Fibroblast of the aortic adventitia (primary cell): ENCODE results near the gene GTPBP3. TPM values are rescaled to one million over a fixed set of nuclear protein-coding genes. Genes with fewer than 3 reads are reported as not detected.
A peak's percentile ranks its signal among the peaks of the same experiment; 100 is the strongest.

Source experiments
- DNase-seq: peaks from one replicate; pipeline ENCODE4 v3.0.0-alpha.2; 2010; ENCODE audit warnings: low read depth
- H3K4me3 ChIP-seq: 2 replicates; pipeline ENCODE4 v1.5.1; 2011; ENCODE audit warnings: low read depth, mild to moderate bottlenecking, control low read depth, low read length, moderate library complexity
- CTCF ChIP-seq: IDR thresholded peaks from 2 replicates; pipeline ENCODE4 v1.5.1; 2011; ENCODE audit warnings: mild to moderate bottlenecking, low read length, control low read depth, inconsistent platforms; ENCODE audit not compliant: insufficient read depth
- total RNA-seq: library from RNA; depleted of rRNA; stranded (reverse); fragments of >200 nt; gene quantifications from 2 replicates; pipeline ENCODE4 v1.2.3, GENCODE V29; 2012; ENCODE audit warnings: low replicate concordance

The GTPBP3 gene
- total RNA-seq, 1 donor: 12.1 TPM

GRCh38 chr19:17339088-17339741 is 1.9 kb downstream of the GTPBP3 start:
- DNase-seq: no peak
- no peak for TF ChIP-seq CTCF
- no peak overlapping the region for H3K4me3 ChIP-seq

GRCh38 chr19:17340302-17340870 is 3.0 kb downstream of the GTPBP3 start:
- no peak overlapping the region for H3K4me3 ChIP-seq
- TF ChIP-seq CTCF: no peak
- DNase-seq: no peak

- DNase-seq: no peak
- no peak for TF ChIP-seq CTCF
- H3K4me3 ChIP-seq: no peak overlapping the region
Observed at GRCh38 chr19:17340871-17341357, 3.6 kb downstream of the GTPBP3 start.

- DNase-seq: no peak
- TF ChIP-seq CTCF: no peak
- no peak overlapping the region for H3K4me3 ChIP-seq
Observed at GRCh38 chr19:17341386-17341785, 4.0 kb downstream of the GTPBP3 start.

- DNase-seq: no peak
- no peak overlapping the region for H3K4me3 ChIP-seq
- no peak for TF ChIP-seq CTCF
Observed at GRCh38 chr19:17341845-17342244, 4.5 kb downstream of the GTPBP3 start.

- peak; percentile 96 for TF ChIP-seq CTCF
- peak; percentile 64 for DNase-seq
- H3K4me3 ChIP-seq: no peak overlapping the region
Observed at GRCh38 chr19:17346109-17346671, 8.8 kb downstream of the GTPBP3 start.
